ENCODE data around the gene MACROH2A1. TPM values are rescaled to one million over a fixed set of nuclear protein-coding genes. Genes with fewer than 3 reads are reported as not detected.

Gene MACROH2A1
- total RNA-seq, 2 donors from 2014 or later, result 84.8 to 173 TPM

Other genes with a start within 250 kb of the MACROH2A1 start
- gene DCANP1, start 48.1 kb upstream of the MACROH2A1 start, total RNA-seq, result not detected
- not detected for gene TIFAB, start 53.1 kb upstream of the MACROH2A1 start, total RNA-seq
- not detected for gene NEUROG1, start 136.7 kb upstream of the MACROH2A1 start, total RNA-seq
- not detected for gene CXCL14, start 179.8 kb upstream of the MACROH2A1 start, total RNA-seq